Cardiac muscle cell (in vitro differentiated cells and primary cell): ENCODE measurements around the gene PEX16. TPM values are rescaled to one million over a fixed set of nuclear protein-coding genes. Genes with fewer than 3 reads are reported as not detected.
A peak's percentile ranks its signal among the peaks of the same experiment; 100 is the strongest.

Source experiments
- DNase-seq, 2 donors: peaks; one replicate each; pipeline versions ENCODE4 v3.0.0 to v3.0.0-alpha.2; 2010 to 2017; ENCODE audit warnings: low read depth in 1 of 2, low spot score in 1 of 2
- H3K27ac ChIP-seq: fragments of 200-600 bp; sonication (generic); 2 replicates; pipeline ENCODE4 v1.5.1; 2016
- H3K27me3 ChIP-seq: fragments of 200-600 bp; sonication (generic); 2 replicates; pipeline ENCODE4 v1.6.0; 2016; ENCODE audit warnings: control low read depth
- H3K36me3 ChIP-seq: fragments of 200-600 bp; sonication (generic); 2 replicates; pipeline ENCODE4 v1.5.1; 2016; ENCODE audit warnings: control low read depth
- H3K4me1 ChIP-seq: fragments of 200-600 bp; sonication (generic); 2 replicates; pipeline ENCODE4 v1.8.1; 2017; ENCODE audit warnings: low read depth, mild to moderate bottlenecking, mixed run types
- H3K4me3 ChIP-seq: fragments of 200-600 bp; sonication (generic); 2 replicates; pipeline ENCODE4 v1.5.1; 2016; ENCODE audit warnings: mild to moderate bottlenecking
- H3K9me3 ChIP-seq: fragments of 200-600 bp; sonication (generic); 2 replicates; pipeline ENCODE4 v1.5.1; 2017; ENCODE audit warnings: low read depth, mild to moderate bottlenecking, control low read depth
- polyA plus RNA-seq: library from polyadenylated mRNA; unstranded; fragments of >200 nt; fragmentation: Nextera tagmentation; extraction: Ambion mirVana; gene quantifications from 2 replicates; pipeline ENCODE4 v1.2.1, GENCODE V29; 2016
- total RNA-seq: library from RNA; depleted of rRNA; stranded (reverse); fragments of >200 nt; gene quantifications from 2 replicates; pipeline ENCODE4 v1.2.3, GENCODE V29; 2016
- TF ChIP-seq, protein P1 (sequence below): IDR thresholded peaks from 2 replicates; pipeline ENCODE4 v1.5.1; 2012; ENCODE audit warnings: low read depth, mild to moderate bottlenecking, low read length

The PEX16 gene
- total and polyA plus RNA-seq, 2 experiments from 2014 or later, result 38.9 to 43.0 TPM

DNA sequence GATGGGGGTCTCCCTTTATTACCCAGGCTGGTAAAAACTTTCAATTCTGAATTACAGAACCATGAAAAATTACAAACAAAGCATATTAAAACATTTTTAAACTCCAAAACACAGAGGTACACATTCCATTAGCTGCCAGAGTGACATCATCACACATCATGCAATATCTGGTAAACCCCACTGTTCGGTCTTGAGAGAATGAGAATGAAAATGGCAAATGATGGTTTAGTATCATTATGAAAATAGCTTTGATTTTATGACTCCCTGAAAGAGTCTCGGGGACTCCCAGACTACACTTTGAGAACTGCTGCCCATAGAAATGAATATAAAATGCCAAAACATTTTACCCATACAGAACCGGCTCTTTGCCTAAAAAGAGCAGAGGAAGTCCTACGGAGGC, 23.6 kb upstream of the PEX16 start:
- no peaks in the 10 kb centered on the region for H3K27me3 ChIP-seq
- no peak overlapping the region for H3K27ac ChIP-seq
- H3K9me3 ChIP-seq, result no peaks in the 10 kb centered on the region
- H3K4me3 ChIP-seq, result no peak overlapping the region
- DNase-seq, result no peak
- H3K4me1 ChIP-seq, result peaks cover 19% of the 10 kb centered on the region
- H3K36me3 ChIP-seq, result peaks cover 29% of the 10 kb centered on the region
- TF ChIP-seq, protein P1, sequence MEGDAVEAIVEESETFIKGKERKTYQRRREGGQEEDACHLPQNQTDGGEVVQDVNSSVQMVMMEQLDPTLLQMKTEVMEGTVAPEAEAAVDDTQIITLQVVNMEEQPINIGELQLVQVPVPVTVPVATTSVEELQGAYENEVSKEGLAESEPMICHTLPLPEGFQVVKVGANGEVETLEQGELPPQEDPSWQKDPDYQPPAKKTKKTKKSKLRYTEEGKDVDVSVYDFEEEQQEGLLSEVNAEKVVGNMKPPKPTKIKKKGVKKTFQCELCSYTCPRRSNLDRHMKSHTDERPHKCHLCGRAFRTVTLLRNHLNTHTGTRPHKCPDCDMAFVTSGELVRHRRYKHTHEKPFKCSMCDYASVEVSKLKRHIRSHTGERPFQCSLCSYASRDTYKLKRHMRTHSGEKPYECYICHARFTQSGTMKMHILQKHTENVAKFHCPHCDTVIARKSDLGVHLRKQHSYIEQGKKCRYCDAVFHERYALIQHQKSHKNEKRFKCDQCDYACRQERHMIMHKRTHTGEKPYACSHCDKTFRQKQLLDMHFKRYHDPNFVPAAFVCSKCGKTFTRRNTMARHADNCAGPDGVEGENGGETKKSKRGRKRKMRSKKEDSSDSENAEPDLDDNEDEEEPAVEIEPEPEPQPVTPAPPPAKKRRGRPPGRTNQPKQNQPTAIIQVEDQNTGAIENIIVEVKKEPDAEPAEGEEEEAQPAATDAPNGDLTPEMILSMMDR, result no peak

GRCh38 chr11:45939836-45940235, 22.2 kb upstream of the PEX16 start:
- TF ChIP-seq, protein P1, result no peak
- Histone ChIP-seq H3K9me3 (no peaks in the 10 kb centered on the region), H3K27ac (no peak overlapping the region), H3K36me3 (peaks cover 42% of the 10 kb centered on the region), H3K27me3 (no peaks in the 10 kb centered on the region), H3K4me3 (no peak overlapping the region), H3K4me1 (peaks cover 7% of the 10 kb centered on the region)
- peak in 1 of 2 donors; percentile 27 for DNase-seq

GRCh38 chr11:45937916-45938315, 20.2 kb upstream of the PEX16 start:
- DNase-seq, result no peak

GRCh38 chr11:45936511-45937054, 18.9 kb upstream of the PEX16 start:
- Histone ChIP-seq H3K27me3 (no peaks in the 10 kb centered on the region), H3K4me1 (peaks cover 11% of the 10 kb centered on the region), H3K4me3 (no peak overlapping the region), H3K27ac (peak overlapping the region; percentile 16), H3K36me3 (peaks cover 49% of the 10 kb centered on the region), H3K9me3 (no peaks in the 10 kb centered on the region)
- DNase-seq, result no peak
- TF ChIP-seq, protein P1, result no peak

More at GRCh38 chr11:45937916-45938315, 20.2 kb upstream of the PEX16 start:
- Histone ChIP-seq H3K27ac (no peak overlapping the region), H3K27me3 (no peaks in the 10 kb centered on the region), H3K9me3 (no peaks in the 10 kb centered on the region), H3K4me3 (no peak overlapping the region), H3K4me1 (peaks cover 11% of the 10 kb centered on the region), H3K36me3 (peaks cover 46% of the 10 kb centered on the region)
- TF ChIP-seq, protein P1, result no peak

GRCh38 chr11:45935349-45936064, 17.8 kb upstream of the PEX16 start:
- Histone ChIP-seq H3K27me3 (no peaks in the 10 kb centered on the region), H3K27ac (peak overlapping the region; percentile 84), H3K4me1 (peaks cover 11% of the 10 kb centered on the region), H3K9me3 (no peaks in the 10 kb centered on the region), H3K4me3 (no peak overlapping the region), H3K36me3 (peaks cover 49% of the 10 kb centered on the region)
- TF ChIP-seq, protein P1, result no peak
- no peak for DNase-seq
